Measurements from ENCODE around the gene XDH.

GRCh38 chr2:31411771-31412170, 2.8 kb downstream of the XDH start:
- TF ChIP-seq, protein P1, sequence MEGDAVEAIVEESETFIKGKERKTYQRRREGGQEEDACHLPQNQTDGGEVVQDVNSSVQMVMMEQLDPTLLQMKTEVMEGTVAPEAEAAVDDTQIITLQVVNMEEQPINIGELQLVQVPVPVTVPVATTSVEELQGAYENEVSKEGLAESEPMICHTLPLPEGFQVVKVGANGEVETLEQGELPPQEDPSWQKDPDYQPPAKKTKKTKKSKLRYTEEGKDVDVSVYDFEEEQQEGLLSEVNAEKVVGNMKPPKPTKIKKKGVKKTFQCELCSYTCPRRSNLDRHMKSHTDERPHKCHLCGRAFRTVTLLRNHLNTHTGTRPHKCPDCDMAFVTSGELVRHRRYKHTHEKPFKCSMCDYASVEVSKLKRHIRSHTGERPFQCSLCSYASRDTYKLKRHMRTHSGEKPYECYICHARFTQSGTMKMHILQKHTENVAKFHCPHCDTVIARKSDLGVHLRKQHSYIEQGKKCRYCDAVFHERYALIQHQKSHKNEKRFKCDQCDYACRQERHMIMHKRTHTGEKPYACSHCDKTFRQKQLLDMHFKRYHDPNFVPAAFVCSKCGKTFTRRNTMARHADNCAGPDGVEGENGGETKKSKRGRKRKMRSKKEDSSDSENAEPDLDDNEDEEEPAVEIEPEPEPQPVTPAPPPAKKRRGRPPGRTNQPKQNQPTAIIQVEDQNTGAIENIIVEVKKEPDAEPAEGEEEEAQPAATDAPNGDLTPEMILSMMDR (IDR thresholded peaks at IDR 0.05) = no peak
- TF ChIP-seq EZH2phosphoT487 (IDR thresholded peaks at IDR 0.05) = no peak
